ENCODE results near the gene KRTAP9-7.
"Not testable (repeated sequence)": the region's sequence is repeated elsewhere in the genome, so short reads cannot be mapped to it uniquely, and the experiment has no call there.

The KRTAP9-7 gene, protein sequence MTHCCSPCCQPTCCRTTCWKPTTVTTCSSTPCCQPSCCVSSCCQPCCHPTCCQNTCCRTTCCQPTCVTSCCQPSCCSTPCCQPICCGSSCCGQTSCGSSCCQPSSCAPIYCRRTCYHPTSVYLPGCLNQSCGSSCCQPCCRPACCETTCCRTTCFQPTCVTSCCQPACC

DNA sequence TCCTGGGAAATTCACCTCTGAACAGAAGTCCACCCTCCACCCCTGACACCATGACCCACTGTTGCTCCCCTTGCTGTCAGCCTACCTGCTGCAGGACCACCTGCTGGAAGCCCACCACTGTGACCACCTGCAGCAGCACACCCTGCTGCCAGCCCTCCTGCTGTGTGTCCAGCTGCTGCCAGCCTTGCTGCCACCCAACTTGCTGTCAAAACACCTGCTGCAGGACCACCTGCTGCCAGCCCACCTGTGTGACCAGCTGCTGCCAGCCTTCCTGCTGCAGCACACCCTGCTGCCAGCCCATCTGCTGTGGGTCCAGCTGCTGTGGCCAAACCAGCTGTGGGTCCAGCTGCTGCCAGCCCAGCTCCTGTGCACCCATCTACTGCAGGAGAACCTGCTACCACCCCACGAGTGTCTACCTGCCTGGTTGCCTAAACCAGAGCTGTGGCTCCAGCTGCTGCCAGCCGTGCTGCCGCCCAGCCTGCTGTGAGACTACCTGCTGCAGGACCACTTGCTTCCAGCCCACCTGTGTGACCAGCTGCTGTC lies at the start of gene KRTAP9-7:
Gene KRTAP9-7, plus strand, starts transcription at position 51 of the 543 bp plus-strand sequence. Its CDS starts 0 bp downstream, at position 51.
- not testable (repeated sequence) for H3K27ac Mint-ChIP-seq; H3K9me3 Mint-ChIP-seq; H3K27me3 Mint-ChIP-seq; H3K4me1 Mint-ChIP-seq (ENCODE audit: low read depth); H3K4me3 Mint-ChIP-seq; H3K36me3 Mint-ChIP-seq (ENCODE audit: low read depth)

DNA sequence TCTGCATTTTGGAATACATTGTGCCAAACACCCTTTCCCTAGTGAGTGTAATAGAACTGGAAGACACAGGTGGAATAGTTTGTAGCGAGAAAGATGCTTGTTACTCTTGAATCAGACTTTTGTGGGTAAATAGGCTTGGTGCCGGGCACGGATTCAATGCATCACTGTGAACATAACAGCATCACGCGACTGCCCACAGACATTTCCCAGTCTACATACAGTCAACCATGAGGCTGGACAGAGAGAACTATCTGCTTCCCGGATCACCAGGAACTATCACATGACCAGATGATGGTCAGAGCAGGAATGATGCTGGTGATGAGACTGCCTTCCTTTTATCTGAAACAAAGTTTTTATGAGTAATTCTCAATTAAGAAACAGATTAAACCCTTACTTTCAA lies 49.4 kb upstream of the KRTAP9-7 start:
- no peaks in the 10 kb centered on the region for H3K4me1 Mint-ChIP-seq (ENCODE audit: low read depth)
- no peak overlapping the region for H3K4me3 Mint-ChIP-seq
- peaks cover 4% of the 10 kb centered on the region for H3K27me3 Mint-ChIP-seq
- H3K9me3 Mint-ChIP-seq: no peaks in the 10 kb centered on the region
- no peaks in the 10 kb centered on the region for H3K36me3 Mint-ChIP-seq (ENCODE audit: low read depth)
- H3K27ac Mint-ChIP-seq: no peak overlapping the region

DNA sequence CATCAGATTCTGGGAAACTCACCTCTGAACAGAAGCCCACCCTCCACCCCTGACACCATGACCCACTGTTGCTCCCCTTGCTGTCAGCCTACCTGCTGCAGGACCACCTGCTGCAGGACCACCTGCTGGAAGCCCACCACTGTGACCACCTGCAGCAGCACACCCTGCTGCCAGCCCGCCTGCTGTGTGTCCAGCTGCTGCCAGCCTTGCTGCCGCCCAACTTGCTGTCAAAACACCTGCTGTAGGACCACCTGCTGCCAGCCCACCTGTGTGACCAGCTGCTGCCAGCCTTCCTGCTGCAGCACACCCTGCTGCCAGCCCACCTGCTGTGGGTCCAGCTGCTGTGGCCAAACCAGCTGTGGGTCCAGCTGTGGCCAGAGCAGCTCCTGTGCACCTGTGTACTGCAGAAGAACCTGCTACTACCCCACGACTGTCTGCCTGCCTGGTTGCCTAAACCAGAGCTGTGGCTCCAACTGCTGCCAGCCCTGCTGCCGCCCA lies 48.9 kb upstream of the KRTAP9-7 start, which contains the start of gene KRTAP9-2:
Gene KRTAP9-2, plus strand, starts transcription at position 51 of the 498 bp plus-strand sequence. Its CDS starts 7 bp downstream, at position 58.
- not testable (repeated sequence) for H3K27ac Mint-ChIP-seq; H3K4me3 Mint-ChIP-seq; H3K36me3 Mint-ChIP-seq (ENCODE audit: low read depth); H3K9me3 Mint-ChIP-seq; H3K27me3 Mint-ChIP-seq; H3K4me1 Mint-ChIP-seq (ENCODE audit: low read depth)

DNA sequence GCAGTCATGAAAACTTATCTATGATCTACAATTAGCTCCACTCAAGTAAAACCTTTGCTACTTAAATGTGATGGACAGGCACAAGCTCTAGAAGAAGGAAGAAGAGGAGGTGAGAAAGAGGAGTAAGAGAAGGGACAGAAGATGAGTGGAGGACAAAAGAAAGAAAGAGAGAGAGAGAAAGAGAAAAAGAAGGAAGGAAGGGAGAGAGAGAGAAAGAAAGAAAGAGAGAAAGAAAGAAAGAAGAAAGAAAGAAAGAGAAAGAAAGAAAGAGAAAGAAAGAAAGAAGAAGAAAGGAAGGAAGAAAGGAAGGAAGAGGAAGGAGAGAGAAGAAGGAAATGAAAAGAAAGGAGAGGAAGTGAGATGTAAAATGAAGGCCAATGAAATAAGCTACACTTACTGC lies 45.4 kb upstream of the KRTAP9-7 start:
- no peak overlapping the region for H3K27ac Mint-ChIP-seq
- H3K4me1 Mint-ChIP-seq (ENCODE audit: low read depth): no peaks in the 10 kb centered on the region
- no peaks in the 10 kb centered on the region for H3K9me3 Mint-ChIP-seq
- peaks cover 4% of the 10 kb centered on the region for H3K27me3 Mint-ChIP-seq
- H3K4me3 Mint-ChIP-seq: no peak overlapping the region
- no peaks in the 10 kb centered on the region for H3K36me3 Mint-ChIP-seq (ENCODE audit: low read depth)

DNA sequence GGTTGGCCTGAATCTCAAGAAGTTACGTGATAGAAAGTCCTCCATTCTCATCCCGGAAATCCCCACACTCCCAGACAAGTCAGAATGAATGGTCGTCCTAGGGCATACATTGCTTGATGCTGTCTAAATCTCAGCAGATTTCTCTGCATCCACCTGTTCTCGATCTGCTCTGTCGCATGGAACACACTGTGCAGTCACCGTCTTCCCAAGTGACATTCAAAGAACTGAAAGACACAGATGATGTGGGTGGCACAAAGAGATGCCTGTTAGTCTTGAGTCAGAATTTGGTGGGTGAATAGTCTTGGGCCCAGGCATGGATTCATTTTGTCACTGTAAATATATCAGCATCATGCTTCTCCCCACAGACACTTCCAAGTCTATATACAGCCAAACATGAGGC lies 43.8 kb upstream of the KRTAP9-7 start:
- Mint-ChIP-seq H3K36me3 (ENCODE audit: low read depth) (no peaks in the 10 kb centered on the region), H3K9me3 (no peaks in the 10 kb centered on the region), H3K4me3 (no peak overlapping the region), H3K27ac (no peak overlapping the region), H3K27me3 (peaks cover 4% of the 10 kb centered on the region), H3K4me1 (ENCODE audit: low read depth) (no peaks in the 10 kb centered on the region)

DNA sequence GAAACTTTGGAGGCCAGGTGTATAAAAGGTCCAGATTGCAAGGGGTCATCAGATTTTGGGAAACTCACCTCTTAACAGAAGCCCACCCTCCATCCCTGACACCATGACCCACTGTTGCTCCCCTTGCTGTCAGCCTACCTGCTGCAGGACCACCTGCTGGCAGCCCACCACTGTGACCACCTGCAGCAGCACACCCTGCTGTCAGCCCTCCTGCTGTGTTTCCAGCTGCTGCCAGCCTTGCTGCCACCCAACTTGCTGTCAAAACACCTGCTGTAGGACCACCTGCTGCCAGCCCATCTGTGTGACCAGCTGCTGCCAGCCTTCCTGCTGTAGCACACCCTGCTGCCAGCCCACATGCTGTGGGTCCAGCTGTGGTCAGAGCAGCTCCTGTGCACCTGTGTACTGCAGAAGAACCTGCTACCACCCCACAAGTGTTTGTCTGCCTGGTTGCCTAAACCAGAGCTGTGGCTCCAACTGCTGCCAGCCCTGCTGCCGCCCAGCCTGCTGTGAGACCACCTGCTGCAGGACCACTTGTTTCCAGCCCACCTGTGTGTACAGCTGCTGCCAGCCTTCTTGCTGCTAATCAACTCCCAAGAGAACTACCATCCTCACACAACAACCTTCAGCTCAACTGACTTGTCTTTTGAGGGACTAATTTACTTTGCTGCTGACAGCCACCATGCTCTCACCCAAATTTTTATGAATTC lies 42.9 kb upstream of the KRTAP9-7 start, which contains the start of gene KRTAP9-3:
Gene KRTAP9-3, plus strand, starts transcription at position 51 of the 707 bp plus-strand sequence. Its CDS starts 53 bp downstream, at position 104.
- H3K36me3 Mint-ChIP-seq (ENCODE audit: low read depth); H3K27me3 Mint-ChIP-seq; H3K4me1 Mint-ChIP-seq (ENCODE audit: low read depth); H3K9me3 Mint-ChIP-seq; H3K27ac Mint-ChIP-seq; H3K4me3 Mint-ChIP-seq: not testable (repeated sequence)

DNA sequence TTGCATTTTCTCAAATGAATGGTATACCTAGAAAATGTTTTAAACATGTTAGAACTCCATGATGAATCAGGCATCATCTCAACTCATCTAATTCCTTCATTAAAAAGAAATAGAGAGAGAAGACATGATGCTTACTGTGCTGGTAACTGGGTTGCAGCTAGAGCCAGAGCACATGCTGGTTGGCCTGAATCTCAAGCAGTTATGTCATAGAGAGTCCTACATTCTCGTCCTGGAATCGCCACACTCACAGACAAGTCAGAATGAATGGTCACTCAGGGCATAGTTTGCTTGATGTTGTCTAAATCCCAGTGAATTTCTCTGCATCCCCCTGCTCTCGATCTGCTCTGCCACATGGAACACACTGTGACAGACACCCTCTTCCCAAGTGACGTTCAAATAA lies 38.4 kb upstream of the KRTAP9-7 start:
- not testable (repeated sequence) for H3K4me3 Mint-ChIP-seq; H3K9me3 Mint-ChIP-seq; H3K27me3 Mint-ChIP-seq; H3K27ac Mint-ChIP-seq; H3K36me3 Mint-ChIP-seq (ENCODE audit: low read depth); H3K4me1 Mint-ChIP-seq (ENCODE audit: low read depth)

DNA sequence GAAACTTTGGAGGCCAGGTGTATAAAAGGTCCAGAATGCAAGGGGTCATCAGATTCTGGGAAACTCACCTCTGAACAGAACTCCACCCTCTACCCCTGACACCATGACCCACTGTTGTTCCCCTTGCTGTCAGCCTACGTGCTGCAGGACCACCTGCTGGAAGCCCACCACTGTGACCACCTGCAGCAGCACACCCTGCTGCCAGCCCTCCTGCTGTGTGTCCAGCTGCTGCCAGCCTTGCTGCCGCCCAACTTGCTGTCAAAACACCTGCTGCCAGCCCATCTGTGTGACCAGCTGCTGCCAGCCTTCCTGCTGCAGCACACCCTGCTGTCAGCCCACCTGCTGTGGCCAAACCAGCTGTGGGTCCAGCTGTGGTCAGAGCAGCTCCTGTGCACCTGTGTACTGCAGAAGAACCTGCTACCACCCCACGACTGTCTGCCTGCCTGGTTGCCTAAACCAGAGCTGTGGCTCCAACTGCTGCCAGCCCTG lies 37.5 kb upstream of the KRTAP9-7 start, which contains the start of gene KRTAP9-8:
Gene KRTAP9-8, plus strand, starts transcription at position 51 of the 489 bp plus-strand sequence. Its CDS starts 53 bp downstream, at position 104.
- H3K4me3 Mint-ChIP-seq; H3K27me3 Mint-ChIP-seq; H3K36me3 Mint-ChIP-seq (ENCODE audit: low read depth); H3K9me3 Mint-ChIP-seq; H3K27ac Mint-ChIP-seq; H3K4me1 Mint-ChIP-seq (ENCODE audit: low read depth): not testable (repeated sequence)

DNA sequence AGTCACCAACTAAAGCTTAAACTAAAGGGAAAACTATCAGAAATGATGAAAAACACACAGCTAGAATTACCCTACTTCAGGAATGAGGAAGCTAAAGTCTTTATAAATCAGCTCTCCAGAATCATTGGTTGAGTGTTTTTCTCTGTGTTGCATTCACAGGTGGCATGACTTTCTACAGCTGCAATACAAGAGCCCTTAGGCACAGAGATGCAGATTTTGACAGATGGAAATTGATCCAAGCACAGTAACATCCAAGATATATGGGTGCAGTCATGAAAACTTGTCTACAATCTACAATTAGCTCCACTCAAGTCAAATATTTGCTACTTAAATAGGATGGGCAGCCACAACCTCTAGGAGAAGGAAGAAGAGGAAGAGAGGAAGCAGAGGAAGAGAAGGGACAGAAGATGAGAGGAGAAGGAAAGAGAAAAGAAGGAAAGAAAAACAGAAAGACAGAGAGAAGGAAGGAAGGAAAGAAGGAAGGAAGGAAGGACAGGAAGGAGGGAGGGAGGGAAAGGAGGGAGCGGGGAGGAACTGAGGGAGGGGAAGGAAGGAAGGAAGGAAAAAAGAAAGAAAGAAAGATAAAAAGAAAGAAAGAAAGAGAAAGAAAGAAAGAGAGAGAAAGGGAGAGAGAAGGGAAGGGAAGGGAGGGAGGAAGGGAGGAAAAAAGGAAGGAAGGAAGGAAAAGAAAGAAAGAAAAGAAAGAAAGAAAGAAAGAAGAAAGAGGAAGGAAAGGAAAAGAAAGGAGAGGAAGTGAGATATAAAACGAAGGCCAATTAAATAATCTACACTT lies 28.3 kb upstream of the KRTAP9-7 start:
- not testable (repeated sequence) for H3K36me3 Mint-ChIP-seq (ENCODE audit: low read depth); H3K27ac Mint-ChIP-seq; H3K4me1 Mint-ChIP-seq (ENCODE audit: low read depth); H3K4me3 Mint-ChIP-seq; H3K27me3 Mint-ChIP-seq; H3K9me3 Mint-ChIP-seq

DNA sequence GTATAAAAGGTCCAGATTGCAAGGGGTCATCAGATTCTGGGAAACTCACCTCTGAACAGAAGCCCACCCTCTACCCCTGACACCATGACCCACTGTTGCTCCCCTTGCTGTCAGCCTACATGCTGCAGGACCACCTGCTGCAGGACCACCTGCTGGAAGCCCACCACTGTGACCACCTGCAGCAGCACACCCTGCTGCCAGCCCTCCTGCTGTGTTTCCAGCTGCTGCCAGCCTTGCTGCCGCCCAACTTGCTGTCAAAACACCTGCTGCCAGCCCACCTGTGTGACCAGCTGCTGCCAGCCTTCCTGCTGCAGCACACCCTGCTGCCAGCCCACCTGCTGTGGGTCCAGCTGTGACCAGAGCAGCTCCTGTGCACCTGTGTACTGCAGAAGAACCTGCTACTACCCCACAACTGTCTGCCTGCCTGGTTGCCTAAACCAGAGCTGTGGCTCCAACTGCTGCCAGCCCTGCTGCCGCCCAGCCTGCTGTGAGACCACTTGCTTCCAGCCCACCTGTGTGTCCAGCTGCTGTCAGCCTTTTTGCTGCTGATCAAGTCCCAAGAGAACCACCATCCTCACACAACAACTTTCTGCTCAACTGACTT lies 25.8 kb upstream of the KRTAP9-7 start, which contains the start of gene KRTAP9-4:
Gene KRTAP9-4, plus strand, starts transcription at position 51 of the 604 bp plus-strand sequence. Its CDS starts 34 bp downstream, at position 85.
- not testable (repeated sequence) for H3K9me3 Mint-ChIP-seq; H3K4me3 Mint-ChIP-seq; H3K4me1 Mint-ChIP-seq (ENCODE audit: low read depth); H3K27ac Mint-ChIP-seq; H3K27me3 Mint-ChIP-seq; H3K36me3 Mint-ChIP-seq (ENCODE audit: low read depth)

DNA sequence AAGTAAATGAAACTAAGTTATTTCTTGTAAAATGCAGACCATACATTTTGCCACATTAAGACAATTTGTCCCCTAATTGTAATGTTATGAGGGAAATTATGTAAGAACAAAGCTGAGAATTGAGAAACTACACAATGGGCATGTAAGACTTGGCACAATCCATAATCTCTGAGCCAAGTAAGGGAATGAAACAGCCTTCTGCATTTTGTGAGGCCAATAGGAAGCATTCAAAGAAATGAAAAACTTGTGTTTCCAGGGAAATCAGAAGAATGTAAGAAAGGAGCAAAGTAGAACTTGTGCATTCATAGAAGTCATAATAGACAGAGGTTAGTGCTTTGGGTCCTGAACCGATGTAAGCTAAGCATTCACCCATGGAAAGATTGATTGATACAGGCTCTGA lies 24.2 kb upstream of the KRTAP9-7 start:
- Mint-ChIP-seq H3K4me1 (ENCODE audit: low read depth) (no peaks in the 10 kb centered on the region), H3K27ac (no peak overlapping the region), H3K9me3 (no peaks in the 10 kb centered on the region), H3K36me3 (ENCODE audit: low read depth) (no peaks in the 10 kb centered on the region), H3K27me3 (peaks cover 5% of the 10 kb centered on the region), H3K4me3 (no peak overlapping the region)

DNA sequence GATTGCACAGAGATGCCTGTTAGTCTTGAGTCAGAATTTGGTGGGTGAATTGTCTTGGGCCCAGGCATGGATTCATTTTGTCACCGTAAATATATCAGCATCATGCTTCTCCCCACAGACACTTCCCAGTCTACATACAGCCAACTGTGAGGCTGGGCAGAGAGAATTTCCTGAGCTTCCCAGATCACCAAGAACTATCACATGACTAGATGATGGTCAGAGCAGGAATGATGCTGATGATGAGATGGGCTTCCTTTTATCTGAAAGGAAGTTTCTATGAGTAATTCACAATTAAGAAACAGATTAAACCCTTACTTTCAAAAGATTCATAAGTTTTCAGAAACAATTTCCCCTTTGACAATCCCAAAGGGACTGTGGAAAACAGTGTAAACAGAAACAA lies 20.6 kb upstream of the KRTAP9-7 start:
- Mint-ChIP-seq H3K9me3 (no peaks in the 10 kb centered on the region), H3K27me3 (peaks cover 9% of the 10 kb centered on the region), H3K36me3 (ENCODE audit: low read depth) (no peaks in the 10 kb centered on the region)

DNA sequence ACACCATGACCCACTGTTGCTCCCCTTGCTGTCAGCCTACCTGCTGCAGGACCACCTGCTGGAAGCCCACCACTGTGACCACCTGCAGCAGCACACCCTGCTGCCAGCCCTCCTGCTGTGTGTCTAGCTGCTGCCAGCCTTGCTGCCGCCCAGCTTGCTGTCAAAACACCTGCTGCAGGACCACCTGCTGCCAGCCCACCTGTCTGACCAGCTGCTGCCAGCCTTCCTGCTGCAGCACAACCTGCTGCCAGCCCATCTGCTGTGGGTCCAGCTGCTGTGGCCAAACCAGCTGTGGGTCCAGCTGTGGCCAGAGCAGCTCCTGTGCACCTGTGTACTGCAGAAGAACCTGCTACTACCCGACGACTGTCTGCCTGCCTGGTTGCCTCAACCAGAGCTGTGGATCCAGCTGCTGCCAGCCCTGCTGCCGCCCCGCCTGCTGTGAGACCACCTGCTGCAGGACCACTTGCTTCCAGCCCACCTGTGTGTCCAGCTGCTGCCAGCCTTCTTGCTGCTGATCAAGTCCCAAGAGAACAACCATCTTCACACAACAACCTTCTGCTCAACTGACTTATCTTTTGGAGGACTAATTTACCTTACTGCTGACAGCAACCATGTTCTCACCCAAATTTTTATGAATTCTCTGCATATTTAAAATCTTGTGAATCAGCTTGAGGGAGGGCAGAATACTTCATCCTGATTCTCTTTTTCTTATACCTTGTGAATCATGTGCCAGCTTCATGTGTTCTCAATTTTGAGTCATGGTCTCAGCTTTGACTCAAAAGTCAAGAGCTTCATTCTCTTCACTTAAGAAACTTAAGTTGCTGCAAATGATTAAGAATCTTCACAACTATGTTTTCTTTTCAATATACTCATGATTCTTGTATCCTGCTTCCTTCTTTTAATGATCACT lies 19.9 kb upstream of the KRTAP9-7 start, which contains the start of gene KRTAP9-9:
Gene KRTAP9-9, plus strand, starts transcription at position 4 of the 910 bp plus-strand sequence.
- not testable (repeated sequence) for H3K27ac Mint-ChIP-seq; H3K36me3 Mint-ChIP-seq (ENCODE audit: low read depth); H3K9me3 Mint-ChIP-seq; H3K4me1 Mint-ChIP-seq (ENCODE audit: low read depth); H3K4me3 Mint-ChIP-seq; H3K27me3 Mint-ChIP-seq

More for the DNA sequence above, 20.6 kb upstream of the KRTAP9-7 start:
- H3K27ac Mint-ChIP-seq: no peak overlapping the region
- no peaks in the 10 kb centered on the region for H3K4me1 Mint-ChIP-seq (ENCODE audit: low read depth)
- no peak overlapping the region for H3K4me3 Mint-ChIP-seq
